Gastroesophageal sphincter (tissue), 4 donors: ENCODE data around the gene TAF12. TPM values are rescaled to one million over a fixed set of nuclear protein-coding genes. Genes with fewer than 3 reads are reported as not detected.
"Not testable (repeated sequence)": the region's sequence is repeated elsewhere in the genome, so short reads cannot be mapped to it uniquely, and the experiment has no call there.

Experiments used
- ATAC-seq: fragments of 150-250 bp; one replicate; pipeline ENCODE4 v1.9.1; 2016; ENCODE audit warnings: mild to moderate bottlenecking, moderate library complexity
- H3K27ac ChIP-seq, 4 donors: fragments of 200-600 bp; sonication (generic) in 3 of 4; 1 replicate in 3 of 4; 2 replicates in 1 of 4; pipeline ENCODE4 v1.5.1; 2016 to 2019
- H3K27me3 ChIP-seq: fragments of 200-600 bp; sonication (generic); one replicate; pipeline ENCODE4 v1.5.1; 2019
- H3K36me3 ChIP-seq, 2 donors: fragments of 200-600 bp; sonication (generic); one replicate each; pipeline ENCODE4 v1.5.1; 2019; ENCODE audit warnings: control low read depth in 1 of 2
- H3K4me1 ChIP-seq, 3 donors: fragments of 200-600 bp; sonication (generic); 1 replicate in 2 of 3; 2 replicates in 1 of 3; pipeline ENCODE4 v1.5.1; 2016 to 2019; ENCODE audit warnings: control low read depth in 2 of 3
- H3K4me3 ChIP-seq, 2 donors: fragments of 200-600 bp; sonication (generic); one replicate each; pipeline ENCODE4 v1.5.1; 2019; ENCODE audit warnings: mild to moderate bottlenecking in 1 of 2, moderate library complexity in 1 of 2
- H3K9me3 ChIP-seq, 3 donors: fragments of 200-600 bp; sonication (generic); one replicate each; pipeline ENCODE4 v1.5.1; 2017 to 2019; ENCODE audit warnings: control low read depth in 2 of 3
- CTCF ChIP-seq, 4 experiments: fragments of 200-600 bp in 2 of 4; fragments of 450-650 bp in 2 of 4; sonication (generic) in 1 of 4; IDR thresholded peaks; one replicate each; pipeline ENCODE4 v1.5.1; 2017 to 2019; ENCODE audit warnings: antibody characterized with exemption in 4 of 4, mild to moderate bottlenecking in 2 of 4, moderate library complexity in 2 of 4
- EP300 ChIP-seq: sonication (generic); formaldehyde crosslinking; IDR thresholded peaks from one replicate; pipeline ENCODE4 v1.6.1; 2017; ENCODE audit warnings: antibody characterized with exemption, mild to moderate bottlenecking
- POLR2A ChIP-seq, 2 donors: fragments of 450-650 bp; IDR thresholded peaks; one replicate each; pipeline ENCODE4 v1.6.1; 2017; ENCODE audit warnings: antibody characterized with exemption in 2 of 2, mild to moderate bottlenecking in 2 of 2, moderate library complexity in 1 of 2
- POLR2AphosphoS5 ChIP-seq: sonication (generic); formaldehyde crosslinking; IDR thresholded peaks from one replicate; pipeline ENCODE4 v1.6.1; 2017; ENCODE audit warnings: antibody characterized with exemption
- WGBS, 2 donors: methylation state at CpG; one replicate each; pipeline ENCODE4 v1.1.5; 2018; ENCODE audit warnings: low coverage in 1 of 2; 5-methylcytosine and 5-hydroxymethylcytosine counted together
- total RNA-seq, 4 donors: library from RNA; depleted of rRNA; stranded (reverse); fragments of >200 nt; gene quantifications; one replicate each; pipeline ENCODE4 v1.1.0, GENCODE V29; 2016

TAF12 gene
- total RNA-seq, 4 donors from 2014 or later: 12.4 to 22.3 (median 16.7) TPM

GRCh38 chr1:28578696-28579218 is 64.1 kb downstream of the TAF12 start:
- WGBS, 2 donors: 73 to 83% methylated on average over 2 to 6 of the region's 6 CpGs
- no peaks in the 10 kb centered on the region for H3K27me3 ChIP-seq
- no peak for TF ChIP-seq CTCF (IDR thresholded peaks at IDR 0.05)
- TF ChIP-seq EP300: no peak
- no peak for TF ChIP-seq POLR2AphosphoS5
- no peak for TF ChIP-seq POLR2A (IDR thresholded peaks at IDR 0.05)
- H3K9me3 ChIP-seq: no peaks in the 10 kb centered on the region
- H3K4me3 ChIP-seq: no peak overlapping the region
- H3K4me1 ChIP-seq: peaks cover 0 to 47% (median 18%) of the 10 kb centered on the region in 3 donors
- peaks cover 0 to 67% of the 10 kb centered on the region in 2 donors for H3K36me3 ChIP-seq
- no peak for ATAC-seq
- peak overlapping the region in 2 of 4 donors; percentile 4 to 7 for H3K27ac ChIP-seq

- WGBS, 2 donors: 51 to 54% methylated on average over 5 to 6 of the region's 6 CpGs
- Histone ChIP-seq H3K27ac (no peak overlapping the region), H3K4me3 (no peak overlapping the region), H3K27me3 (no peaks in the 10 kb centered on the region), H3K36me3 (peaks cover 0 to 75% of the 10 kb centered on the region in 2 donors), H3K4me1 (peaks cover 0 to 45% (median 17%) of the 10 kb centered on the region in 3 donors), H3K9me3 (no peaks in the 10 kb centered on the region)
- no peak for ATAC-seq
- TF ChIP-seq CTCF (IDR thresholded peaks at IDR 0.05): no peak
- peak; percentile 35 for TF ChIP-seq POLR2AphosphoS5
Measured at GRCh38 chr1:28577738-28578536, 64.9 kb downstream of the TAF12 start.

GRCh38 chr1:28577052-28577678 is 65.7 kb downstream of the TAF12 start:
- no peak overlapping the region for H3K27ac ChIP-seq
- no peaks in the 10 kb centered on the region for H3K27me3 ChIP-seq
- H3K4me3 ChIP-seq: no peak overlapping the region
- no peak for ATAC-seq
- H3K4me1 ChIP-seq: peaks cover 0 to 38% (median 10%) of the 10 kb centered on the region in 3 donors
- WGBS, 2 donors: 78% methylated on average over 1 of the region's 1 CpG; no CpG with 5 or more reads in 1 of the 2 donors
- H3K36me3 ChIP-seq: peaks cover 0 to 83% of the 10 kb centered on the region in 2 donors
- TF ChIP-seq POLR2AphosphoS5: no peak
- TF ChIP-seq EP300: no peak
- no peak for TF ChIP-seq CTCF (IDR thresholded peaks at IDR 0.05)
- no peak for TF ChIP-seq POLR2A (IDR thresholded peaks at IDR 0.05)
- H3K9me3 ChIP-seq: no peaks in the 10 kb centered on the region

GRCh38 chr1:28573564-28573963 is 69.3 kb downstream of the TAF12 start:
- H3K4me3 ChIP-seq: no peak overlapping the region
- H3K9me3 ChIP-seq: no peaks in the 10 kb centered on the region
- no peak overlapping the region for H3K27ac ChIP-seq
- no peaks in the 10 kb centered on the region for H3K27me3 ChIP-seq
- no peak for ATAC-seq
- peaks cover 0 to 11% (median 0%) of the 10 kb centered on the region in 3 donors for H3K4me1 ChIP-seq
- 93% methylated on average over 5 of the region's 11 CpGs; no CpG with 5 or more reads in 1 of the 2 donors for WGBS, 2 donors
- no peak for TF ChIP-seq CTCF (IDR thresholded peaks at IDR 0.05)
- no peak for TF ChIP-seq POLR2A (IDR thresholded peaks at IDR 0.05)
- no peak for TF ChIP-seq POLR2AphosphoS5
- no peak for TF ChIP-seq EP300
- H3K36me3 ChIP-seq: peaks cover 0 to 100% of the 10 kb centered on the region in 2 donors

GRCh38 chr1:28572891-28573290 is 70.0 kb downstream of the TAF12 start:
- not testable (repeated sequence) for ATAC-seq, H3K27me3 ChIP-seq, H3K4me1 ChIP-seq, H3K27ac ChIP-seq, H3K9me3 ChIP-seq, H3K4me3 ChIP-seq
- 93 to 100% methylated on average over 4 to 5 of the region's 12 CpGs for WGBS, 2 donors
- H3K36me3 ChIP-seq: peaks cover 0 to 100% of the 10 kb centered on the region in 2 donors
